KBM-7 (cell line): ENCODE measurements around the gene GNAT3.

ENCODE experiments used
- DNase-seq: peaks from one replicate; pipeline ENCODE4 v3.0.0-alpha.2; 2015
- in situ Hi-C: fragments of 300-500 bp; cut with MboI; formaldehyde crosslinking; loops from 2 replicates; pipeline ENCODE4 v1.14.3; 2020; ENCODE audit warnings: low sequenced_read_pairs, low pct_unique_long_range_greater_than_20kb, mixed read lengths

The GNAT3 gene

GRCh38 chr7:80468931-80469714 is 42.7 kb downstream of the GNAT3 start:
- in situ Hi-C loops, result no loop called here
- no peak for DNase-seq

GRCh38 chr7:80467069-80467468 is 44.8 kb downstream of the GNAT3 start:
- in situ Hi-C loops, result no loop called here
- no peak for DNase-seq

GRCh38 chr7:80466636-80467035 is 45.2 kb downstream of the GNAT3 start:
- DNase-seq, result no peak
- in situ Hi-C loops, result no loop called here

- no peak for DNase-seq
Measured at GRCh38 chr7:80464211-80464610, 47.7 kb downstream of the GNAT3 start.

GRCh38 chr7:80463272-80463920 is 48.5 kb downstream of the GNAT3 start:
- in situ Hi-C loops, result no loop called here

More at GRCh38 chr7:80464211-80464610, 47.7 kb downstream of the GNAT3 start:
- in situ Hi-C loops, result no loop called here

GRCh38 chr7:80460857-80461256 is 51.0 kb downstream of the GNAT3 start:
- in situ Hi-C loops, result no loop called here
- no peak for DNase-seq

More at GRCh38 chr7:80463272-80463920, 48.5 kb downstream of the GNAT3 start:
- DNase-seq, result no peak

- in situ Hi-C loops, result no loop called here
- DNase-seq, result no peak
Measured at GRCh38 chr7:80459776-80460510, 51.9 kb downstream of the GNAT3 start.

GRCh38 chr7:80458822-80459725 is 52.8 kb downstream of the GNAT3 start:
- DNase-seq, result no peak
- in situ Hi-C loops, result no loop called here

GRCh38 chr7:80453699-80454340 is 58.0 kb downstream of the GNAT3 start:
- DNase-seq, result peak; percentile 38
- in situ Hi-C loops, result no loop called here

- peak; percentile 31 for DNase-seq
- in situ Hi-C loops, result no loop called here
Measured at GRCh38 chr7:80450621-80451308, 61.1 kb downstream of the GNAT3 start.

GRCh38 chr7:80449836-80450235 is 62.0 kb downstream of the GNAT3 start:
- in situ Hi-C loops, result no loop called here
- no peak for DNase-seq

GRCh38 chr7:80445351-80445750 is 66.5 kb downstream of the GNAT3 start:
- in situ Hi-C loops, result no loop called here

GRCh38 chr7:80444811-80445210 is 67.1 kb downstream of the GNAT3 start:
- in situ Hi-C loops, result no loop called here

More at GRCh38 chr7:80445351-80445750, 66.5 kb downstream of the GNAT3 start:
- DNase-seq, result no peak

GRCh38 chr7:80443325-80443724 is 68.5 kb downstream of the GNAT3 start:
- in situ Hi-C loops, result no loop called here

More at GRCh38 chr7:80444811-80445210, 67.1 kb downstream of the GNAT3 start:
- DNase-seq, result no peak

GRCh38 chr7:80440883-80441282 is 71.0 kb downstream of the GNAT3 start:
- no peak for DNase-seq
- in situ Hi-C loops, result no loop called here

More at GRCh38 chr7:80443325-80443724, 68.5 kb downstream of the GNAT3 start:
- DNase-seq, result no peak

GRCh38 chr7:80439894-80440821 is 71.7 kb downstream of the GNAT3 start:
- in situ Hi-C loops, result no loop called here
- no peak for DNase-seq

GRCh38 chr7:80435521-80435920 is 76.3 kb downstream of the GNAT3 start:
- no peak for DNase-seq
- in situ Hi-C loops, result no loop called here
